H9 (cell line): ENCODE measurements around the gene MEN1. TPM values are rescaled to one million over a fixed set of nuclear protein-coding genes. Genes with fewer than 3 reads are reported as not detected.

Experiments
- DNase-seq: peaks from one replicate; pipeline ENCODE4 v3.0.0-alpha.2; 2017
- H2AFZ ChIP-seq: one replicate; pipeline ENCODE4 v1.6.1; 2013; ENCODE audit warnings: mild to moderate bottlenecking, low read length, control low read depth, moderate library complexity
- H2AK5ac ChIP-seq: 2 replicates; pipeline ENCODE4 v1.6.1; 2013; ENCODE audit warnings: low read length, control low read depth, mixed read lengths; ENCODE audit not compliant: insufficient read length
- H2BK120ac ChIP-seq: one replicate; pipeline ENCODE4 v1.6.1; 2013; ENCODE audit warnings: low read depth, mild to moderate bottlenecking, low read length, control low read depth, inconsistent platforms; ENCODE audit not compliant: poor library complexity, severe bottlenecking
- H2BK12ac ChIP-seq: 2 replicates; pipeline ENCODE4 v1.6.1; 2013; ENCODE audit warnings: low read length, control low read depth, mixed read lengths, low read depth; ENCODE audit not compliant: insufficient read length
- H2BK15ac ChIP-seq: 2 replicates; pipeline ENCODE4 v1.6.1; 2013; ENCODE audit warnings: low read depth, low read length, control low read depth
- H2BK20ac ChIP-seq: one replicate; pipeline ENCODE4 v1.6.1; 2013; ENCODE audit warnings: low read depth, mild to moderate bottlenecking, low read length, control low read depth, inconsistent platforms; ENCODE audit not compliant: poor library complexity, severe bottlenecking
- H2BK5ac ChIP-seq: 2 replicates; pipeline ENCODE4 v1.6.1; 2013; ENCODE audit warnings: low read length, control low read depth, mixed read lengths; ENCODE audit not compliant: insufficient read length
- H3K14ac ChIP-seq: 2 replicates; pipeline ENCODE4 v1.6.1; 2013; ENCODE audit warnings: low read length, control low read depth; ENCODE audit not compliant: insufficient read depth
- H3K18ac ChIP-seq: 2 replicates; pipeline ENCODE4 v1.6.1; 2013; ENCODE audit warnings: low read depth, mild to moderate bottlenecking, mixed read lengths, low read length, control low read depth; ENCODE audit not compliant: insufficient read length
- H3K23ac ChIP-seq: 2 replicates; pipeline ENCODE4 v1.6.1; 2013; ENCODE audit warnings: low read length, control low read depth, mixed read lengths, low read depth; ENCODE audit not compliant: insufficient read length
- H3K23me2 ChIP-seq: 2 replicates; pipeline ENCODE4 v1.6.1; 2013; ENCODE audit warnings: low read depth, mild to moderate bottlenecking, mixed read lengths, low read length, control low read depth; ENCODE audit not compliant: insufficient read length, poor library complexity, severe bottlenecking
- H3K27ac ChIP-seq: 2 replicates; pipeline ENCODE4 v1.5.1; 2013; ENCODE audit warnings: low read length, control low read depth, mixed read lengths, low read depth; ENCODE audit not compliant: insufficient read length
- H3K27me3 ChIP-seq: 2 replicates; pipeline ENCODE4 v1.6.1; 2013; ENCODE audit warnings: low read length, control low read depth, inconsistent platforms; ENCODE audit not compliant: insufficient read depth
- H3K4ac ChIP-seq: 2 replicates; pipeline ENCODE4 v1.6.1; 2013; ENCODE audit warnings: low read depth, mild to moderate bottlenecking, control low read depth, inconsistent platforms, low read length, moderate library complexity
- H3K4me1 ChIP-seq: 2 replicates; pipeline ENCODE4 v1.6.1; 2013; ENCODE audit warnings: low read length, control low read depth, inconsistent platforms; ENCODE audit not compliant: insufficient read depth
- H3K4me2 ChIP-seq: 2 replicates; pipeline ENCODE4 v1.6.1; 2013; ENCODE audit warnings: low read length, control low read depth, mixed read lengths; ENCODE audit not compliant: insufficient read length, insufficient read depth
- H3K56ac ChIP-seq: 2 replicates; pipeline ENCODE4 v1.6.1; 2013; ENCODE audit warnings: low read depth, mild to moderate bottlenecking, mixed read lengths, low read length, control low read depth; ENCODE audit not compliant: insufficient read length
- H3K79me1 ChIP-seq: 2 replicates; pipeline ENCODE4 v1.6.1; 2013; ENCODE audit warnings: low read depth, mild to moderate bottlenecking, moderate library complexity, low read length, control low read depth, inconsistent platforms; ENCODE audit not compliant: insufficient read depth, poor library complexity, severe bottlenecking
- H3K79me2 ChIP-seq: 2 replicates; pipeline ENCODE4 v1.6.1; 2013; ENCODE audit warnings: low read length, control low read depth, inconsistent platforms; ENCODE audit not compliant: insufficient read depth
- H3K9ac ChIP-seq: 2 replicates; pipeline ENCODE4 v1.6.1; 2013; ENCODE audit warnings: low read length, control low read depth, mixed read lengths; ENCODE audit not compliant: insufficient read length; ENCODE audit errors: extremely low read depth
- H3K9me3 ChIP-seq: one replicate; pipeline ENCODE4 v1.6.1; 2013; ENCODE audit warnings: low read depth, low read length, inconsistent platforms; ENCODE audit not compliant: control insufficient read depth
- H3T11ph ChIP-seq: one replicate; pipeline ENCODE4 v1.6.1; 2013; ENCODE audit warnings: mild to moderate bottlenecking, low read length, control low read depth, inconsistent platforms
- H4K20me1 ChIP-seq: one replicate; pipeline ENCODE4 v1.6.1; 2013; ENCODE audit not compliant: control insufficient read depth, insufficient read length, insufficient read depth
- H4K5ac ChIP-seq: 2 replicates; pipeline ENCODE4 v1.6.1; 2013; ENCODE audit warnings: low read depth, mild to moderate bottlenecking, mixed read lengths, low read length, control low read depth; ENCODE audit not compliant: insufficient read length
- H4K8ac ChIP-seq: replicated peaks from 2 replicates; pipeline ENCODE4 v1.6.1; 2013; ENCODE audit warnings: low read length, control low read depth, mixed read lengths, low read depth; ENCODE audit not compliant: insufficient read length
- H4K91ac ChIP-seq: 2 replicates; pipeline ENCODE4 v1.6.1; 2013; ENCODE audit warnings: low read depth, mild to moderate bottlenecking, moderate library complexity, mixed read lengths, low read length, control low read depth; ENCODE audit not compliant: insufficient read length
- H3K27ac Mint-ChIP-seq, 3 experiments: 2 replicates in 2 of 3; 3 replicates in 1 of 3; pipeline ENCODE4 v1.8.0; 2020 to 2021; ENCODE audit warnings: mixed read lengths in 3 of 3, mild to moderate bottlenecking in 1 of 3, moderate library complexity in 1 of 3
- H3K27me3 Mint-ChIP-seq: 2 replicates; pipeline ENCODE4 v1.8.0; 2021; ENCODE audit warnings: low read depth, mild to moderate bottlenecking, moderate library complexity, mixed read lengths
- H3K36me3 Mint-ChIP-seq, 3 experiments: 2 replicates in 2 of 3; 3 replicates in 1 of 3; pipeline ENCODE4 v1.8.0; 2020 to 2021; ENCODE audit warnings: low read depth in 3 of 3, mixed read lengths in 3 of 3; ENCODE audit not compliant: insufficient read depth in 1 of 3
- H3K4me1 Mint-ChIP-seq, 2 experiments: 2 replicates each; pipeline ENCODE4 v1.8.0; 2020; ENCODE audit warnings: mixed read lengths in 2 of 2
- H3K4me3 Mint-ChIP-seq, 2 experiments: 2 replicates in 1 of 2; 3 replicates in 1 of 2; pipeline ENCODE4 v1.8.0; 2020 to 2021; ENCODE audit warnings: mild to moderate bottlenecking in 2 of 2, mixed read lengths in 2 of 2, moderate library complexity in 1 of 2
- H3K9me3 Mint-ChIP-seq, 2 experiments: 2 replicates in 1 of 2; 3 replicates in 1 of 2; pipeline ENCODE4 v1.8.0; 2020; ENCODE audit warnings: mild to moderate bottlenecking in 2 of 2, mixed read lengths in 2 of 2, moderate library complexity in 1 of 2
- WGBS: extraction: QIAGEN DNeasy Blood & Tissue Kit; methylation state at CpG from one replicate; pipeline ENCODE4 v1.1.7; 2013; ENCODE audit warnings: missing lambda C conversion rate, low lambda C conversion rate, mixed read lengths; ENCODE audit not compliant: insufficient read length; ENCODE audit errors: extremely low coverage; 5-methylcytosine and 5-hydroxymethylcytosine counted together
- total RNA-seq: library from RNA; stranded (reverse); gene quantifications from 2 replicates; pipeline ENCODE4 v1.2.1, GENCODE V29; 2021
- TF ChIP-seq, protein P1 (sequence below): fragments of 200-600 bp; sonication (generic); conservative IDR thresholded peaks from 3 replicates; pipeline ENCODE4 v1.8.0; 2021; ENCODE audit warnings: antibody characterized with exemption, mild to moderate bottlenecking

MEN1 gene
- total RNA-seq, 1 experiment from 2014 or later: 49.9 TPM

DNA sequence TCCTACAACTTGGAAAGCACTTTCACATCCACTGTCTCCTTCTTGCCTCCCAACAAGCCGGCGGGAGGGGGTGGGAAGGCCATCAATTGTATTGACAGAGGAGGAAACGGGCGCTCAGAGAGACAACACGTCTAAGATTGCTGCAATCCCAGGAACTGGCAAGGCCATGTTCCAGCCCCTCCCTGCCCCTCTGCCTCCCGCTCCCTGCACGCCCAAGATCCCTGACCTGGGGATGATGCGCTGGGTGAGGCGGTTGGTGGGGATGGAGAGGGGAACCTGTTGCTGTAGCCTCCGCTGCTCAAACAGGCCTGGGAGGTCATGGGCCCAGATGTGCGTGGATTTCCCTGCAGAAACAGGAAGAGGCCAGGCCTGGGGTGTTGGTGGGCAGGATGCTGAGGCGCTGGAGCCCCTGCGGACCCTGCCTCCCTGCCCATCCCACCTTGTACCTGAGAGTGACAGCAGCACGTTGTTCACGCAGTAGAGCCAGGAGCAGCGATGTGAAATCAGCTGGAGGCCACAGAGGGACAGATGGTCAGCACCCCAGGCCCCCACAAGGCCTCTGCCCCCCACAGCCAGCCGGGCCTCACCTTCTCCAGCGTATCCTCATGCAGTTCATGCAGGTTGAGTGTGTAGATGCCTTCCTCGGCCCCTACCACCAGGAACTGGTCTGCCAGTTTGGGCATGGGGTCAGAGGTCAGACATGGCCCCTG lies 14.1 kb downstream of the MEN1 start:
- Histone ChIP-seq H3K27me3 (no peaks in the 10 kb centered on the region), H3K9me3 (no peaks in the 10 kb centered on the region), H2BK12ac (no peak overlapping the region), H2BK20ac (no peak overlapping the region), H2AK5ac (no peak overlapping the region), H3K4ac (no peak overlapping the region), H3K14ac (no peak overlapping the region), H3K27ac (no peak overlapping the region), H2AFZ (no peak overlapping the region), H3K23ac (no peak overlapping the region), H3K18ac (no peak overlapping the region), H4K91ac (no peak overlapping the region), H3K79me2 (no peaks in the 10 kb centered on the region), H3K23me2 (no peaks in the 10 kb centered on the region), H3K56ac (no peak overlapping the region), H4K5ac (no peak overlapping the region), H3T11ph (no peak overlapping the region), H4K20me1 (no peaks in the 10 kb centered on the region), H2BK120ac (no peak overlapping the region), H3K79me1 (no peaks in the 10 kb centered on the region), H4K8ac (no peak overlapping the region), H2BK5ac (no peak overlapping the region), H2BK15ac (no peak overlapping the region), H3K4me1 (no peaks in the 10 kb centered on the region), H3K4me2 (no peak overlapping the region), H3K9ac (no peak overlapping the region)
- peaks cover 0 to 14% (median 11%) of the 10 kb centered on the region in 3 experiments; a peak in 5 of 7 replicates for H3K36me3 Mint-ChIP-seq
- H3K9me3 Mint-ChIP-seq: no peaks in the 10 kb centered on the region
- no peak for DNase-seq
- H3K4me1 Mint-ChIP-seq: no peaks in the 10 kb centered on the region
- no CpG with 5 or more reads among the region's 19 CpGs for WGBS
- TF ChIP-seq, protein P1, sequence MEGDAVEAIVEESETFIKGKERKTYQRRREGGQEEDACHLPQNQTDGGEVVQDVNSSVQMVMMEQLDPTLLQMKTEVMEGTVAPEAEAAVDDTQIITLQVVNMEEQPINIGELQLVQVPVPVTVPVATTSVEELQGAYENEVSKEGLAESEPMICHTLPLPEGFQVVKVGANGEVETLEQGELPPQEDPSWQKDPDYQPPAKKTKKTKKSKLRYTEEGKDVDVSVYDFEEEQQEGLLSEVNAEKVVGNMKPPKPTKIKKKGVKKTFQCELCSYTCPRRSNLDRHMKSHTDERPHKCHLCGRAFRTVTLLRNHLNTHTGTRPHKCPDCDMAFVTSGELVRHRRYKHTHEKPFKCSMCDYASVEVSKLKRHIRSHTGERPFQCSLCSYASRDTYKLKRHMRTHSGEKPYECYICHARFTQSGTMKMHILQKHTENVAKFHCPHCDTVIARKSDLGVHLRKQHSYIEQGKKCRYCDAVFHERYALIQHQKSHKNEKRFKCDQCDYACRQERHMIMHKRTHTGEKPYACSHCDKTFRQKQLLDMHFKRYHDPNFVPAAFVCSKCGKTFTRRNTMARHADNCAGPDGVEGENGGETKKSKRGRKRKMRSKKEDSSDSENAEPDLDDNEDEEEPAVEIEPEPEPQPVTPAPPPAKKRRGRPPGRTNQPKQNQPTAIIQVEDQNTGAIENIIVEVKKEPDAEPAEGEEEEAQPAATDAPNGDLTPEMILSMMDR: no peak
- peak overlapping the region in 1 of 3 experiments; percentile 85; a peak in 2 of 7 replicates for H3K27ac Mint-ChIP-seq
- H3K4me3 Mint-ChIP-seq: no peak overlapping the region
- H3K27me3 Mint-ChIP-seq: no peaks in the 10 kb centered on the region
